K562 (cell line): ENCODE measurements around the gene FGF10. TPM values are rescaled to one million over a fixed set of nuclear protein-coding genes. Genes with fewer than 3 reads are reported as not detected.
A peak's percentile ranks its signal among the peaks of the same experiment; 100 is the strongest.

Experiments used
- ATAC-seq: fragments of 200-7000 bp; cut with Tn5 transposase; 3 replicates; pipeline ENCODE4 v1.9.1; 2020; ENCODE audit warnings: moderate library complexity
- BruUV-seq: library from RNA; stranded (reverse); fragments of 400-500 nt; replicated peaks from 2 replicates; lab custom pipeline; 2021; lab: Mats Ljungman, UMichigan
- CTCF ChIA-PET: fragments of 300-600 bp; formaldehyde crosslinking; extraction: SDS; loops from one replicate; lab custom pipeline; 2021; ENCODE audit warnings: low intra/inter-chr PET ratio; lab: Yijun Ruan, JAX
- POLR2A ChIA-PET: fragments of 300-600, 350-650 bp; sonication (Branson Sonifier 250); formaldehyde crosslinking; extraction: SDS; loops from one replicate; lab custom pipeline; 2021; ENCODE audit warnings: antibody characterized with exemption, inconsistent platforms; lab: Yijun Ruan, JAX
- DNase-seq, 4 experiments: peaks; one replicate each; pipeline versions ENCODE4 v3.0.0 to v3.0.0-alpha.2; 2011 to 2018; ENCODE audit warnings: low spot score in 3 of 4, mixed read lengths in 3 of 4; ENCODE audit errors: extremely low read depth in 1 of 4
- FAIRE-seq: peaks from 2 replicates; lab custom pipeline; 2011; peaks lifted over from hg19 to GRCh38; lab: Jason Lieb, UNC
- H2AFZ ChIP-seq: 2 replicates; pipeline ENCODE4 v1.6.0; 2011; ENCODE audit warnings: low read depth, low read length, control low read depth, inconsistent platforms
- H3K27ac ChIP-seq: fragments of 200-600 bp; 3 replicates; pipeline ENCODE4 v1.8.0; 2011; ENCODE audit warnings: low read depth, mild to moderate bottlenecking, control low read depth, inconsistent platforms, low read length, moderate library complexity, mixed read lengths; ENCODE audit errors: extremely low read depth
- H3K27me3 ChIP-seq, 2 experiments: fragments of 300-600 bp in 1 of 2; 2 replicates in 1 of 2; 3 replicates in 1 of 2; pipeline versions ENCODE4 v1.6.0 to v1.8.0; 2011; ENCODE audit warnings: inconsistent platforms in 2 of 2, low read length in 2 of 2, mild to moderate bottlenecking in 1 of 2, mixed read lengths in 1 of 2, moderate library complexity in 1 of 2; ENCODE audit not compliant: control insufficient read depth in 2 of 2, insufficient read depth in 2 of 2
- H3K36me3 ChIP-seq: fragments of 300-600 bp; 3 replicates; pipeline ENCODE4 v1.8.0; 2011; ENCODE audit warnings: mild to moderate bottlenecking, low read length, inconsistent platforms; ENCODE audit not compliant: control insufficient read depth, insufficient read depth
- H3K4me1 ChIP-seq, 2 experiments: fragments of 200-600 bp in 1 of 2; replicated peaks in 1 of 2; 2 replicates in 1 of 2; 3 replicates in 1 of 2; pipeline versions ENCODE4 v1.5.1 to v1.8.0; 2011; ENCODE audit warnings: inconsistent platforms in 2 of 2, low read length in 2 of 2, mild to moderate bottlenecking in 1 of 2, mixed read lengths in 1 of 2, moderate library complexity in 1 of 2; ENCODE audit not compliant: control insufficient read depth in 2 of 2, insufficient read depth in 2 of 2
- H3K4me2 ChIP-seq: 2 replicates; pipeline ENCODE4 v1.6.1; 2011; ENCODE audit warnings: low read length, control low read depth, inconsistent platforms, mixed read lengths; ENCODE audit not compliant: insufficient read depth
- H3K4me3 ChIP-seq: fragments of 200-600 bp; sonication (generic), shearing (Covaris generic); 2 replicates; pipeline ENCODE4 v1.5.1; 2016; ENCODE audit warnings: control low read depth, inconsistent platforms
- H3K79me2 ChIP-seq: fragments of 200-600 bp; 3 replicates; pipeline ENCODE4 v1.8.0; 2011; ENCODE audit warnings: low read length, inconsistent platforms; ENCODE audit not compliant: control insufficient read depth, insufficient read depth
- H3K9ac ChIP-seq, 2 experiments: 2 replicates each; pipeline versions ENCODE4 v1.6.0 to v1.6.1; 2011; ENCODE audit warnings: low read depth in 2 of 2, low read length in 2 of 2, control low read depth in 1 of 2, inconsistent platforms in 1 of 2, mild to moderate bottlenecking in 1 of 2, mixed read lengths in 1 of 2; ENCODE audit not compliant: insufficient read depth in 1 of 2
- H3K9me1 ChIP-seq: one replicate; pipeline ENCODE4 v1.6.0; 2011; ENCODE audit warnings: inconsistent platforms, mild to moderate bottlenecking, low read length, moderate library complexity; ENCODE audit not compliant: control insufficient read depth, insufficient read depth
- H3K9me3 ChIP-seq: replicated peaks from 2 replicates; pipeline ENCODE4 v1.5.1; 2011; ENCODE audit warnings: low read depth, low read length, inconsistent platforms; ENCODE audit not compliant: control insufficient read depth, insufficient read depth
- H4K20me1 ChIP-seq: replicated peaks from 2 replicates; pipeline ENCODE4 v1.6.1; 2011; ENCODE audit warnings: low read length, inconsistent platforms, mixed read lengths; ENCODE audit not compliant: control insufficient read depth, insufficient read depth
- ESRRA ChIP-seq: fragments of 450-650 bp; IDR thresholded peaks from 2 replicates; pipeline ENCODE4 v1.6.1; 2014; ENCODE audit warnings: low read depth, mild to moderate bottlenecking, moderate library complexity, borderline replicate concordance
- ILF3 ChIP-seq: fragments of 450-650 bp; IDR thresholded peaks from 2 replicates; pipeline ENCODE4 v1.6.1; 2018; ENCODE audit warnings: antibody characterized with exemption, mild to moderate bottlenecking, moderate library complexity, borderline replicate concordance
- KDM5B ChIP-seq: fragments of 200-600 bp; sonication (generic); IDR thresholded peaks from 2 replicates; pipeline ENCODE4 v1.6.1; 2012; ENCODE audit warnings: low read depth, mild to moderate bottlenecking, moderate library complexity, low read length, control low read depth, inconsistent platforms; ENCODE audit not compliant: insufficient replicate concordance
- KLF10 ChIP-seq: fragments of 250-450 bp; sonication (Bioruptor Pico); IDR thresholded peaks from 2 replicates; pipeline ENCODE4 v1.6.1; 2021; ENCODE audit warnings: matching md5 sums
- MAFF ChIP-seq: IDR thresholded peaks from 2 replicates; pipeline ENCODE4 v1.6.1; 2012; ENCODE audit warnings: low read length, improper control_type of control experiment
- MAFG ChIP-seq: fragments of 450-650 bp; conservative IDR thresholded peaks from 2 replicates; pipeline ENCODE4 v1.6.1; 2016; ENCODE audit warnings: missing genetic modification characterization, missing compliant biosample characterization
- POLR2G ChIP-seq: fragments of 200-400 bp; formaldehyde crosslinking; IDR thresholded peaks from 2 replicates; pipeline ENCODE4 v1.6.1; 2017; ENCODE audit warnings: low read depth, mild to moderate bottlenecking, antibody characterized with exemption, low read length, moderate library complexity
- RBM34 ChIP-seq: fragments of 200-400 bp; formaldehyde crosslinking; IDR thresholded peaks from 2 replicates; pipeline ENCODE4 v1.6.1; 2018; ENCODE audit warnings: low read length, borderline replicate concordance; ENCODE audit not compliant: insufficient read depth
- RFX1 ChIP-seq: fragments of 450-650 bp; IDR thresholded peaks from 2 replicates; pipeline ENCODE4 v1.6.1; 2016; ENCODE audit warnings: mild to moderate bottlenecking, moderate library complexity
- TEAD4 ChIP-seq, 2 experiments: sonication (generic) in 1 of 2; formaldehyde crosslinking in 1 of 2; IDR thresholded peaks; 2 replicates each; pipeline versions ENCODE4 v1.6.1 to v1.8.0; 2012 to 2022; ENCODE audit warnings: borderline replicate concordance in 1 of 2, inconsistent platforms in 1 of 2, low read length in 1 of 2, mild to moderate bottlenecking in 1 of 2, missing genetic modification reagents in 1 of 2
- ZBTB34 ChIP-seq: fragments of 250-450 bp; sonication (Bioruptor Pico); IDR thresholded peaks from 2 replicates; pipeline ENCODE4 v1.8.0; 2021; ENCODE audit warnings: mild to moderate bottlenecking, moderate library complexity
- ZNF316 ChIP-seq: fragments of 450-650 bp; IDR thresholded peaks from 2 replicates; pipeline ENCODE4 v1.6.1; 2016
- ZNF583 ChIP-seq: fragments of 250-450 bp; sonication (Bioruptor Pico); IDR thresholded peaks from 2 replicates; pipeline ENCODE4 v1.4.0; 2020
- WGBS: fragments of 100-300 bp; shearing (Covaris generic); methylation state at CpG from one replicate; pipeline ENCODE4 v1.1.6; 2016; ENCODE audit warnings: low coverage, mixed read lengths; ENCODE audit not compliant: insufficient coverage; ENCODE audit errors: missing lambda C conversion rate; 5-methylcytosine and 5-hydroxymethylcytosine counted together
- in situ Hi-C: fragments of 300-500 bp; cut with MboI; formaldehyde crosslinking; loops from 4 replicates; pipeline ENCODE4 v1.15.0; 2018; ENCODE audit warnings: inconsistent platforms, mixed read lengths
- intact Hi-C: fragments of 100-400 bp; cut with micrococcal nuclease; formaldehyde crosslinking; loops from 2 replicates; pipeline ENCODE4 v1.14.2; 2022
- polyA plus RNA-seq, 8 experiments: library from polyadenylated mRNA; depleted of rRNA in 4 of 8; stranded (reverse) in 5 of 8; unstranded in 3 of 8; fragments of >200 nt; fragmentation: Nextera tagmentation in 2 of 8; fragmentation: Illumina TruSeq in 1 of 8; extraction: Ambion mirVana in 2 of 8; extraction: Trizol in 1 of 8; gene quantifications; 2 replicates each; pipeline versions ENCODE4 v1.2.1 to v1.2.3, GENCODE V29; 2011 to 2014; ENCODE audit warnings: inconsistent platforms in 1 of 8, missing spikeins in 1 of 8
- total RNA-seq, 7 experiments: library from RNA; depleted of rRNA in 6 of 7; stranded (reverse); fragments of >200 nt in 6 of 7; fragmentation: Illumina TruSeq in 2 of 7; extraction: Trizol in 2 of 7; gene quantifications; 2 replicates each; pipeline versions ENCODE4 v1.2.1 to v1.2.3, GENCODE V29; 2011 to 2021; ENCODE audit warnings: low replicate concordance in 1 of 7
- TF ChIP-seq, protein P1 (sequence below): sonication (generic); formaldehyde crosslinking; IDR thresholded peaks from 2 replicates; pipeline ENCODE4 v1.8.0; 2023; ENCODE audit warnings: mild to moderate bottlenecking, missing genetic modification reagents

The FGF10 gene
- total and polyA plus RNA-seq, 9 of the 15 experiments (the other 6 are each of a cell fraction or from before 2014, with no cell fraction given), result not detected

GRCh38 chr5:44361342-44362001, 27.7 kb downstream of the FGF10 start:
- 0% methylated on average over 1 of the region's 1 CpG for WGBS
- Histone ChIP-seq H3K9me1 (no peaks in the 10 kb centered on the region), H3K4me3 (no peak overlapping the region), H3K79me2 (no peaks in the 10 kb centered on the region), H3K27ac (no peak overlapping the region), H4K20me1 (no peaks in the 10 kb centered on the region), H3K9me3 (no peaks in the 10 kb centered on the region), H3K27me3 (no peaks in the 10 kb centered on the region), H2AFZ (no peak overlapping the region), H3K4me2 (no peak overlapping the region), H3K9ac (no peak overlapping the region), H3K36me3 (no peaks in the 10 kb centered on the region), H3K4me1 (no peaks in the 10 kb centered on the region)
- ChIA-PET POLR2A (no interaction called here), CTCF (no interaction called here)
- in situ Hi-C loops (no loop called here), intact Hi-C loops (no loop called here)
- no peak for DNase-seq
- TF ChIP-seq ZNF316 (peak; percentile 58; the same call in 1 of the 2 replicates), MAFF (0 out of 2 replicates have a peak, but pooled peaks have one; percentile 10), RBM34 (no peak), RFX1 (no peak), MAFG (tag) (0 out of 2 replicates have a peak, but pooled peaks have one; percentile 16)
- no peak for FAIRE-seq
- BruUV-seq, result no TSS peak
- no peak for ATAC-seq

- in situ Hi-C loops (no loop called here), intact Hi-C loops (no loop called here)
- H3K4me3 ChIP-seq, result no peak overlapping the region
- DNase-seq (no peak), ATAC-seq (no peak), FAIRE-seq (no peak)
- no peak overlapping the region for H3K9ac ChIP-seq
- H3K27ac ChIP-seq, result no peak overlapping the region
- H2AFZ ChIP-seq, result no peak overlapping the region
- no peaks in the 10 kb centered on the region for H3K9me3 ChIP-seq
- no TSS peak for BruUV-seq
- no peaks in the 10 kb centered on the region for H3K4me1 ChIP-seq
- H3K79me2 ChIP-seq, result no peaks in the 10 kb centered on the region
- H4K20me1 ChIP-seq, result no peaks in the 10 kb centered on the region
- H3K27me3 ChIP-seq, result no peaks in the 10 kb centered on the region
- H3K36me3 ChIP-seq, result no peaks in the 10 kb centered on the region
- H3K9me1 ChIP-seq, result no peaks in the 10 kb centered on the region
- no peak overlapping the region for H3K4me2 ChIP-seq
- ChIA-PET CTCF (no interaction called here), POLR2A (no interaction called here)
- TF ChIP-seq ILF3, result no peak
- no peak for TF ChIP-seq KDM5B
- TF ChIP-seq POLR2G, result no peak
- TF ChIP-seq, protein P1, sequence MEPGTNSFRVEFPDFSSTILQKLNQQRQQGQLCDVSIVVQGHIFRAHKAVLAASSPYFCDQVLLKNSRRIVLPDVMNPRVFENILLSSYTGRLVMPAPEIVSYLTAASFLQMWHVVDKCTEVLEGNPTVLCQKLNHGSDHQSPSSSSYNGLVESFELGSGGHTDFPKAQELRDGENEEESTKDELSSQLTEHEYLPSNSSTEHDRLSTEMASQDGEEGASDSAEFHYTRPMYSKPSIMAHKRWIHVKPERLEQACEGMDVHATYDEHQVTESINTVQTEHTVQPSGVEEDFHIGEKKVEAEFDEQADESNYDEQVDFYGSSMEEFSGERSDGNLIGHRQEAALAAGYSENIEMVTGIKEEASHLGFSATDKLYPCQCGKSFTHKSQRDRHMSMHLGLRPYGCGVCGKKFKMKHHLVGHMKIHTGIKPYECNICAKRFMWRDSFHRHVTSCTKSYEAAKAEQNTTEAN, result no peak
- no peak for TF ChIP-seq ZNF316
- TF ChIP-seq ESRRA, result no peak
- TF ChIP-seq TEAD4 (IDR thresholded peaks at IDR 0.05; ENCODE audit: low read length), result no peak
- no peak for TF ChIP-seq TEAD4 (CRISPR knock-in tag; IDR thresholded peaks at IDR 0.05; ENCODE audit: borderline replicate concordance)
- no peak for TF ChIP-seq ZBTB34 (CRISPR knock-in tag)
- TF ChIP-seq KLF10, result no peak
- TF ChIP-seq ZNF583 (CRISPR knock-in tag), result no peak
Observed at GRCh38 chr5:44360919-44361318, 28.3 kb downstream of the FGF10 start.
